ENCODE results near the gene RAB23.

Gene RAB23

DNA sequence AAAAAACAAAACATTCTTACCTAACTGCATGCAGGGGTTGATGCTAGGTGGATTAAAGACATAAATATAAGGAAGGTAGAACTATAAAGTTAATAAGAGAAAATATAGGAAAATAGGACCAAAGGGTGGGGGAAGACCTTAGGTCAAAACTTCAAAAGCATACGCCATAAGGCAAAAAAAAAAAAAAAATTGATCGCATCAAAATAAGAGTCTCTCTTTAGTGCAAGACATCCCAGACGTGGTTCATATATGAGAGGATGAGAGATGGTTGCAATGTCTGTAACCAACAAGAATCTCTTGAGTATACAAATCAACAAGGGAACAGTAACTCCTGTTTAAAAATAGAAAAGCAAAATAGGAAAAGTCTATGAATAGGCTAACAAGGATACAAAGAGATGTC lies 41.5 kb downstream of the RAB23 start:
- DNase-seq (ENCODE audit: low read depth): no peak

DNA sequence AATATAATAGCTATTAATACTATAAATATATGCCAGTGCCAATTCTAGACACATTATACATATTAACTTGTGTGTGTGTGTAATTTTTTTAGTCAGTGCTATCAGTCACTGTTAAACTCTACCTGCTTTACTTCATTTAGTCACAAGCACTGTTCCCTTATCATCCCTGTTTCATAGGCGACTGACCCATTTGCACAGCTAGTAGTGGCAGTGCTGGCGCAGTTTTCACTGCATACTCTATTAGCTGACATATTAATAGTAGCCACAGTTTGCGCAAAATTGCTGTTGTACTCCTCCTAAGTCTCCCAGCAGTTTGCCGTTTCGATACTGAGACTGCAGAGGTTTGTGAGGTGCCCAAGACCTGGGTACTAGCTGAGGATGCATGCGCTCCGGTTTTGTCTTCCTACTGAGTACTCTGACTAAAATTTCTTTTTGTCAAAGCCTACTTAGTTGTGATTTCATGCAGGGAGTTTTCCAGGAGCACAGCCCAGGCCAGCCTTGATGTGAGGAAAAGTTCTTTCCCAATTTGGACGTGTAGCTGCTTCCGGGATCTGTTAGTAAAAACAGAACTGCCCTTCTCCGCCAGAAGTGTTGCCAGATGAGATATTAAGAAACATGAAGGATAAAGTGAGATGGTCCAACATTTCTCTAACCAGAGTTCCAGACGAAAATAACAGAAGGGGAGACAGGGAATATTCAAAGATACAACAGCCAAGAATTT lies 44.4 kb downstream of the RAB23 start:
- DNase-seq (ENCODE audit: low read depth): no peak

DNA sequence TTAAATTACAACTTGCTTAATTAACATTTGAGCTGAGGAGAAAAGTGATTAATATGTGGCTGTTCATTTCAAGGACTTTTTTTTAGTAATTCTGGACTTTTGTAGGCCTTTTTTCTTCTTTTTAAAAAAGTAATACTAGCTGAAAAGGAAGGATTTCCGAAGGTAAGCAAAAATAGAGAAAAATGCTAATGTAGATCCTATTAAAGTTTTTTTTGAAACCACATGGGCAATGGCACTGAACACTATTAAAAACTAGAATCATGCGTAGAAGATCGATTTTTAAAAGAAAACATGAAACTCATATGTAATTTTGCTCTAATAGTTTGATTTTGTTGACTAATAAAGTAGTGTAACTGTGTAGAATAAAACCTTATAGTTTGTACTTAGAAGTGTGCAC lies 47.6 kb downstream of the RAB23 start:
- no peak for DNase-seq (ENCODE audit: low read depth)

DNA sequence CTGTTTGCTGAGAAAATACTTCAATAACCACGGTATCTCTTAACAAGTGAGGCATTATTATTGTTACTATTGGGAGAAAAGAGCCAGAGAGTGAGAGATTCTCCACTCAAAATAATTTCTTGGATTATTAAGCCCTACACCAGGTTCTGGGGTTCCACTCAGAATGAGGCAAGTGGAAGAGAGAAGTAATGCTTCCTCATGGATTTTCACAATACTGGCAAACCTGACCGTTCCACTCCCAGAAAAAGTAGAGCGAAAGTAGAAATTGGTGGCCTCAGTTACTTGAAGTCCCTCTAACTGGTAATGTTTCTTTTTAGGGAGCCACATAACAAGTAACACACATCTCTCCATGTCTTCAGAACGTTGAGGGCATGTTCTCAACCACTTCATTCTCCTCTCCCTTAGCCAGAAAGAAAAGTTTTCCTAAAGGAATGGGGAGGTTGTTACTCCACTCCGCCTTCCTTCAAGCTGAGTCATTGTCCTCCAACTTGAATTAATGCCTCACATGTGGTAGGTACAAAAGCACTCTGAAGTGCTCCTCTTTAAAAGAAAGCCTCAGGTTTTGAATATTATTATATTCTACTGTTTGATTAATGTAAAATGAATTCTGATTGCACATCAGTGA lies 48.1 kb downstream of the RAB23 start:
- DNase-seq (ENCODE audit: low read depth): no peak

DNA sequence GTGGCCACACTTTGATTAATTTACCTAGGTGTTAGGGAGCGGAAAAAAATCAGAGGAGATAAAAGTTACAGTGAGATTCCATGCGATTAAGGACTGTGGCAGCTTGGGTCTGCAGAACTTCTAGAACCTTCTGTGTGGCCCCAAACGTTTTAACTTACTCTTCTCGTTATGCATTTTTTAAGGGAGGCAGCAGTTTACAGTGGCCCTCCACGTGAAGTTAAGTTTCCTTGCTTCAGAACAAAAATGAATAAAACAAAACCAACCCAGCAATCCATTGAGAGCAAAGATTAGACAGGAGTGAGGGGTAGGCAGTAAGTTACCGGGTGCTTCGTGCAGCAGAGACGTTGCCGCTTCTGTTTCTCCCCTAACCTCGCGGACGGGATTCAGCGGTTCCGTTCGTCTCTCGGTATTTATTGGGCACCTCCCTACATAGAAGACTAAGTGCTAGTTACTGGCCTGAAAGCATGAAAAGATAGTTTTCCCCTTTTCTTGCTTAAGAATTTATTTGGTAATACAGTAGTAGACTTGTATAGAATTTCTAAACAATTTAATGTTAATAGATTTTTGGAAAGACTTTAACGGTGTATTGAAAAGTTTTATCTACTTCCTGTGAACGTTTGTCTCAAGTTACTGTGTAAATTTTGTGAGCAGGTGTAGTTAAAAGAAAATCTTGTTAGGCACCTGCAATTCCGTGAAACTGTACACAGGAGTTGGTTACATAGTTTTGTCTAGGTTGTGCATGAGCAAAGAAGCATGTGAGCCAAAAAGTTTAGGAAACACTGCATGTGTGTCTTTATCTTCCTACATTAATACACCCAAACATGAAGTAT lies 48.8 kb downstream of the RAB23 start:
- DNase-seq (ENCODE audit: low read depth): no peak

DNA sequence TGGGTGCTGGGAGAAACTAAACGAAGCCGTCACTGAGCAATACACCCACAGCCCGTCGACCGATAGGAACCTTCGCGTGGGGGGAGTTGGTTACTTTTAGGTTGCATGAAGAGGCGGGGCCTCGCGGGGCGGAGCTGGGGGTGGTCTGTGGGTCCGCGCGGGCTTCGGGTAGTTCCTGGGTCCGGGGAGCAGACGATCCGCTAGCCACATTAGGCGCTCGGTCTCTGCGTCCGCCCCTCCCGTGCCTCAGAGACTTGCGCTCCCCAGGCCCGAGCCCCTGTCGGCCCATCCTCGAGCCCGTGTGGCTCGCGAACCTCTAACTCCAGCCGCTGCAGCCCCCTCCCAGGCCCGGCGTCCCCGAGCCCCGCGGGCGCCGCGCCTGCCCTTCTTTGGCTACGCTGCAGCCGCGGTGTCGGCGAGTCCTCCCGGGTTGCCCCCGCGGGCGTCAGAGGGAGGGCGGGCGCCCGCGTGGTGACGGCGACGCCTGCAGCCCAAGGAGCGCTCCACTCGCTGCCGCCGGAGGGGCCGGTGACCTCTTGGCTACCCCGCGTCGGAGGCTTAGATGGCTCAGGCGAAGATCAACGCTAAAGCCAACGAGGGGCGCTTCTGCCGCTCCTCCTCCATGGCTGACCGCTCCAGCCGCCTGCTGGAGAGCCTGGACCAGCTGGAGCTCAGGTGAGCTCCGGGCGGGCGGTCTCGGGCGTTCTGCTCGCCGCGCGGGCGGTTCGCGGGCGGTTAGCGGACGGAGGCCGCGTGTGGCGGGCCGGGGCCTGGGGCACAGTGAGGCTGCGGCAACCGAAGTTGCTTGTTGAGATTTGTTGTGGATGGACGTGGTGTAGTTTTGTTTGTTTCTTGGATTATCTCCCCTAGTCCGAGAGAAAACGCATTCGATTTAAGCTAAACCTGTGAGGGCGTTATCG lies 49.7 kb downstream of the RAB23 start, which contains the start of gene BAG2:
BAG2 (plus strand) TSS at position 191 of the 920 bp plus-strand sequence; CDS start at position 563, 372 bp downstream.
- peak; percentile 68 for DNase-seq (ENCODE audit: low read depth)

DNA sequence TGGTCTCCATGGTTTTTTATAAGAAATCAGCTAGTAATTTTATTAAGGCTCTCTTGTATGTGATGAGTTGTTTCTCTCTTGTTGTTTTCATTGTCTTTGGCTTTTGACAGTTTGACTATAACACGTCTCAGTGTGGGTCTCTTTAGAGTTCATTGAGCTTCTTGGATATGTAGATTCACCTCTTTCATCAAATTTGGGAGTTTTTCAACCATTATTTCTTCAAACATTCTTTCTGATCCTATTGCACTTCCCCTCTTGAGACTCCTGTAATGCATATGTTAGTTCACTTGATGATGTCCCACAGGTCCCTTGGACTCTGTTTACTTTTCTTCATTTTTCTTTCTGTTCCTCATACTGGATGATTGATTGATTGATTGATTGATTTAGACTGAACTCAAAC lies 57.0 kb downstream of the RAB23 start:
- DNase-seq (ENCODE audit: low read depth): no peak

DNA sequence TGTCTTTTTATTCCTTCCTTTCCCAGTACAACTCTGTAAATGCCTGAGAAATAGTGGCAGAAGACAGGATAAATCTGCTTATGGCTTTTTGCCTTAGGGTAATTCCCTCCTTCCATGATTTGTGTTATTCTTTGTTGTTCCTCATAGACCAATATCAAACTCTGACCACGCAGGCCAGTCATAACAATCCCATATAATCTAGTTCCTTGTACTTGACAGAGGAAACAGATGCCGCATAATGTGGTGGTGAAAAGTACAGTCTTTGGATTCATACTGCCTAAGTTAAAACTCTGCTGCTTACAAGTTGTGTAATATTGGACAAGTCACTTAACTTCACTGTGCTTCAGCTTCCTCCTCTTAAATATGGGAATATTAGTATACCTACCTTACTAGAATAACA lies 58.2 kb downstream of the RAB23 start:
- DNase-seq (ENCODE audit: low read depth): no peak

DNA sequence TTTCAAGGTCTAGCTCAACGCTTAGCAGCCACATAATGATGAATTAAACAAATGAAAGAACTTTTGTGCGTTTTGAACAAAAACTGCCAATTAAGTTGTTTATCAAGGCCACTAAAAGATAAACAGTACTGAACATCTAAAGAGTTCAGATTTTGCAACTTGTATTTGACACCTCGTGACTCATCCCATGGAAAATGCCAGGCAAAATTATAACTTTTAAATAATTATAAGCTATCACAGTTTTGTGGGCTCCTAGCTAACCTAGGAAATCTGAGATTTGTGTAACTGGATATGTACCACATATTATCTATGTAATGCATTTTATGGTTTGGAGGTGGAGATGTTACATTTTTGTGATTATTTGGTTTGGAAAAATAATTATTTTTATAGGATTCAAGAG lies 59.6 kb downstream of the RAB23 start:
- no peak for DNase-seq (ENCODE audit: low read depth)

DNA sequence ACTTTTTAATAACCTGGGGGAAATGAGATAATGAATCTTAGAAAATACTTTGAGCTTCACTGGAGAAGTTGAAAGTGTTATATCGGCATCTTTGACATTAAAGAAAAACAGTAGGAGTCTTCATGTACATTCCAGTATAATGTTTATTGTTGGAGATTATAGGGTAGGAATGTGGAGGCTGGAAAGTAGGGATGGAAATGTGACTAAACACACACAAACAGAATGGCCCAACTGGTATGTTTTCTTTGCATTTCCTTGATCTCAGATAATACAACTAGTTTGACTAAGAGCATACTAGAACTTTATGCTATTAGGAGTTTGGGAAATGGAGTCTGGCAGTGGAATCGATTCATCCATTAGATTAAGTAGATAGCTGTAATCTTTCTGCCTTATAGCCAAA lies 60.1 kb downstream of the RAB23 start:
- DNase-seq (ENCODE audit: low read depth): no peak

DNA sequence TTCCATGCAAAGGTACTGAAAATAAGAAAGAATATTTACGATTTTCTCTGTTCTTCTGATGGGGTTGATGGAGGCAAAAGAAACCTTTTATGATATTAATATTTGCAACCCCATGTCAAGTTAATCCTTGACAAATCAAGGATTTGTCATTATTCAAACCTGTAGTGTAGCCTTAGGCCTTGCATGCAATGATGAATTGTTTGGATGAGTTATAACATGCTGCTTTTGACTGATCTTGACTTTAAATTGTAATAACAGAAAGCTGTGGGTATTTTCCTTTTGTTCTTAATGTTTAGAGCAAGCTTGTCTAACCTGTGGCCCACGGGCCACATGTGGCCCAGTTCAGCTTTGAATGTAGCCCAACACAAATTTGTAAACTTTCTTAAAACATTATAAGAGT lies 63.0 kb downstream of the RAB23 start:
- DNase-seq (ENCODE audit: low read depth): no peak

DNA sequence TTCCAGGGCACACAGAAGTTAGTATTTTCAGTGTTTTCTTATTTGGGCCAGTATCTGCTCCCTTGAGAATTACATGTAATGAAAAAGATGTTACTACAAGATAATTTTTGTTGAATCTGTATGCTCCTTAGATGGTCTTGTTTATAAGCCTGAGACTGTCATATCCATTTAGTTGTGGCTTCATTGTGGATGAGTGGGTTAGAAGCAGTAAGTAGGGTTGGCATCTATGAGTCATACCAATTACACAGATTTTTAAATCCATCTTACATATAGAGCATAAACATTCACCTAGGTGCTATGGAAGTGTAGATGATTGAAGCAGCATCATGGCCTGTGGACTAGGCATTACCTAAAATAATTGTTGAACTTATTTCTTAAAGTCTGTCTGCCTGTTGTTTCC lies 63.4 kb downstream of the RAB23 start:
- DNase-seq (ENCODE audit: low read depth): no peak

DNA sequence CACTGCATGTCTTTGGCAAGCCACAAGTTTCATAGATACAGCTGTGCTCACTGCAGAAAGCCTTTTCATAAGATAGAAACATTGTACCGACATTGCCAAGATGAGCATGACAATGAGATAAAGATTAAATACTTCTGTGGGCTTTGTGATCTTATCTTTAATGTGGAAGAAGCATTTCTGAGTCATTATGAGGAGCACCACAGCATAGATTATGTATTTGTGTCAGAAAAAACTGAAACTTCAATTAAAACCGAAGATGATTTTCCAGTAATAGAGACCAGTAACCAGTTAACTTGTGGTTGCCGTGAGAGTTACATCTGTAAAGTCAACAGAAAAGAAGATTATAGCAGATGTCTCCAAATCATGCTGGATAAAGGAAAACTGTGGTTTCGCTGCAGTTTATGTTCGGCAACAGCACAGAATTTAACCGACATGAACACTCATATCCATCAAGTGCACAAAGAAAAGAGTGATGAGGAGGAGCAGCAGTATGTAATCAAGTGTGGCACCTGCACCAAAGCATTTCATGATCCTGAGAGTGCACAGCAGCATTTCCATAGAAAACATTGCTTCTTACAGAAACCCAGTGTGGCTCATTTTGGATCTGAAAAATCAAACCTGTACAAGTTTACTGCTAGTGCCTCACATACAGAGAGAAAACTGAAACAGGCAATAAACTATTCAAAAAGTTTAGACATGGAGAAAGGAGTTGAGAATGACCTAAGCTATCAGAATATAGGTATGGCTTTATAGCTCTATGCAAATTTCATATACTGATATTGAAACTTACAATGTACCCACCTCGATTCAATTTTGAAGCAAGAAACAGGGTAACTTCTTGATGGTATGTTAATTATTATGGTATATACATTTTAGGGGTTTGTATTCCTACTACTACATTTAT lies 73.9 kb downstream of the RAB23 start:
- no peak for DNase-seq (ENCODE audit: low read depth)

DNA sequence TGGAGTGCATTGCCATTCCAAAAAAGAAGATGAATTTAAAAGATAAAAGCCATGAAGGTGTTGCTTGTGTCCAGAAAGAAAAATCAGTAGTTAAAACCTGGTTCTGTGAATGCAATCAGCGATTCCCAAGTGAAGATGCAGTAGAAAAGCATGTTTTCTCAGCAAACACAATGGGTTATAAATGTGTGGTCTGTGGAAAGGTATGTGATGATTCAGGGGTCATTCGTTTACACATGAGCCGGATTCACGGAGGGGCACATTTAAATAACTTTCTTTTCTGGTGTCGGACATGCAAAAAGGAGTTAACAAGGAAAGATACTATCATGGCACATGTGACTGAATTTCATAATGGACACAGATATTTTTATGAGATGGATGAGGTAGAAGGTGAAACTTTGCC lies 74.7 kb downstream of the RAB23 start:
- DNase-seq (ENCODE audit: low read depth): no peak

DNA sequence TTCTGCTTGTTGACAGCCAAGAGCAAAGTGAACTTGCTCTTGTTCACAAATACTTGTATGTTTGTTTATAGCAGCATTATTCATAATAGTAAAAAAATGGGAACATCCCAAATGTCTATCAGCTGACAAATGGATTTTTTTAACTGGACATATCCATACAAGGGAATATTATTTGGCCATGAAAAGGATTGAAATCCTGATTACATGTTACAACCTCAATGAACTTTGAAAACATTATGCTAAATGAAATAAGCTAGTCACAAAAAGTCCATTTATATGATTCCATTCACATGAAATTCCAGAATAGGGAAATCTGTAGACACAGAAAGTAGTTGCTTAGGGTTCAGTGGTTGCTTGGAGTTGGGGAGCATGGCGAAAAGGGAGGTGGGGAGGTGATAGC lies 78.4 kb downstream of the RAB23 start:
- no peak for DNase-seq (ENCODE audit: low read depth)

DNA sequence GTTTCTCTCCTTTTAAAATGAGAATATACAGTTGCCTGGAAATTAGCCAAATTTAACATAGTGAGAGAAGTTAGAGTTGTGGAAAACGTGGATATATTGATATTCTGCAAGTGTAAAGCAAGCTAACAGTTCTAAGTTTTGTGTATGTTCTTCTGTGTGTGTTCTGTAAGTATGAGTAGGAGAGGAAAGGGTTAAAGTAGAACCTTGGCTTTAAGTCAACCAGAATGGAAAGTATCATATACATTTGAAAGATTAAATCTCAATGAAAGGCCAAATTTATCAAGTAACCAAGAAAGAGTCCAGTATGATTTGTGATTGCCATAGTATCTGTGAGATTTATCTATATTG lies 80.0 kb downstream of the RAB23 start:
- DNase-seq (ENCODE audit: low read depth): no peak

DNA sequence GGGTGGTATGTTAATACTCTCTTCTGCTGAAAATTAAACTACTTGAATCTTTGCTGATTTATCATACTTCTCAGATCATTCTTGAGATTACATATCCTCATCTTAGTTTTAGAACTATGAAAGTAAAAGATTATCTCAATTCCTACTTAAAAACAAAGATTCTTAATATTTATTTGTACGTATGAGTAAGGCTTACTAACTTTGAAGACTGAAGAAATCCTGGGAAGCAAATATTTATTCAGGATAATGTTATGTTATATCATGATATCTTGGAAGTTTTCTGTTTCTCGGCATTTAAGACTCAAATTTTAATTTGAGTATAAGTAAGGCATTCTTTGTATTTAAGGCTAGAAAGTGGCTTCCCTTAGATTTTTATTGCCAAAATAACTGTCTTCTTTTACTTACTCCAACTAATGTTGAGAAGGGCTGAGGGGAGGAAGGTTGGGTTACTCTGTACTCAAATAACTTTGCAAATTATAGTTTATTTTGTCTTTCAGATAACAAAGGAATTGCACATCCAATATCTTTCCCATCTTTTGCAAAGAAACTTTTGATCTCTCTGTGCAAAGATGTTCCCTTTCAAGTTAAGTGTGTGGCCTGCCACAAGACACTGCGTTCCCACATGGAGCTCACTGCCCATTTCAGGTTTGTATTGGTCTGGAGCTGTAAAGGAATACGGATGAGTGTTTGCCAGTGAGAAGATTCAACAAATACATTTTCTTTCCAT lies 80.5 kb downstream of the RAB23 start:
- no peak for DNase-seq (ENCODE audit: low read depth)

DNA sequence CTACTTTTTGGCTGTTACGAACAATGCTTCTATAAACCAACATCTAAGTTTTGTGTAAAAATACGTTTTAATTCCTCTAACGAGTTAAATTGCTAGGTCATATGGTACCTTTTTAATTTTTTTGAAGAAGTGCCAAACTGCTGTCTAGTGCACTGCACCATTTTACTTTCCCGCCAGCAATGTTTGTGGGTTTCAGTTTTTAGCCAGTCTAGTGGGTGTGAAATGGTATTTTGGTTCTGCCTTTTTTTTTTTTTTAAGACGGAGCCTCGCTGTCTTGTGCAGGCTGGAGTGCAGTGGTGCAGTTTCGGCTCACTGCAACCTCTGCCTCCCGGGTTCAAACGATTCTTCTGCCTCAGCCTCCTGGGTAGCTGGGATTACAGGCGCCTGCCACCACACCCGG lies 84.1 kb downstream of the RAB23 start:
- no peak for DNase-seq (ENCODE audit: low read depth)

DNA sequence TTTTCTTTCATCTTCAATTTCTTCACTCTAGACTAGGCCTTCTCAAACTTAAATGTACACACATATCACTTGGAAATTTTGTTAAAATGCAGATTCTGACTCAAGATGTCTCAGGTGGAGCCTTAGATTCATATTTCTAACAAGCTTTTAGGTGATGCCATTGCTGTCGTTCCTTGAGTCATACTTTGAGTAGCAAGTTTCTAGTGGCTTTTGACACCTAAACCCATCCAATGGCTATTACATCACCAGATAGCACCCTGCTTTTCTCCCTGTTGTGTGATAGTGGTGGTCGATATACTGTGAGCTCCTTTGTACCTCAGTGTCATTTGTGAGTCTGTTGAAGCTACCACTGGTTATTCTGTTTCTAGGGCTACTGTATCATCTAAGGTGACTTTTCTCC lies 84.8 kb downstream of the RAB23 start:
- DNase-seq (ENCODE audit: low read depth): no peak

Measured in T-helper 22 cell (primary cell).